BJ (cell line): ENCODE results near the gene LIN28A. TPM values are rescaled to one million over a fixed set of nuclear protein-coding genes. Genes with fewer than 3 reads are reported as not detected.

Experiments
- CTCF ChIA-PET: fragments of 350-600 bp; formaldehyde crosslinking; extraction: SDS; loops from one replicate; lab custom pipeline; 2021; ENCODE audit warnings: antibody characterized with exemption, inconsistent platforms; lab: Yijun Ruan, JAX
- POLR2A ChIA-PET: fragments of 300-600 bp; sonication (Branson Sonifier 250); formaldehyde crosslinking; extraction: SDS; loops from one replicate; lab custom pipeline; 2021; ENCODE audit warnings: antibody characterized with exemption; lab: Charles Lee
- DNase-seq: peaks from one replicate; pipeline ENCODE4 v3.0.0-alpha.2; 2011; ENCODE audit warnings: low read depth
- H3K27me3 ChIP-seq: 2 replicates; pipeline ENCODE4 v1.6.0; 2011; ENCODE audit warnings: low read length; ENCODE audit not compliant: control insufficient read depth, insufficient read depth
- H3K36me3 ChIP-seq: 2 replicates; pipeline ENCODE4 v1.5.1; 2011; ENCODE audit warnings: low read length; ENCODE audit not compliant: control insufficient read depth, insufficient read depth
- H3K4me3 ChIP-seq: 2 replicates; pipeline ENCODE4 v1.5.1; 2011; ENCODE audit warnings: low read depth, mild to moderate bottlenecking, control low read depth, low read length
- CTCF ChIP-seq: IDR thresholded peaks from 2 replicates; pipeline ENCODE4 v1.5.1; 2011; ENCODE audit warnings: low read depth, mild to moderate bottlenecking, control low read depth, inconsistent platforms, low read length, moderate library complexity; ENCODE audit not compliant: insufficient read depth
- polyA plus RNA-seq: library from polyadenylated mRNA; depleted of rRNA; stranded (reverse); fragments of >200 nt; gene quantifications from 2 replicates; pipeline ENCODE4 v1.2.3, GENCODE V29; 2011

Gene LIN28A
- polyA plus RNA-seq, 1 experiment, result not detected

- no peak for DNase-seq
- Histone ChIP-seq H3K36me3 (peaks cover 11% of the 10 kb centered on the region; the same call in 1 of the 2 replicates), H3K4me3 (no peak overlapping the region), H3K27me3 (no peaks in the 10 kb centered on the region)
- POLR2A ChIA-PET, result no interaction called here
- TF ChIP-seq CTCF, result no peak
- CTCF ChIA-PET, result interaction anchor here (1.1 kb wide), 1 partner anchor 60 kb away, joined by 3 read pairs; no protein-coding TSS in a partner anchor
Measured at GRCh38 chr1:26450908-26451307, 40.3 kb downstream of the LIN28A start.

DNA sequence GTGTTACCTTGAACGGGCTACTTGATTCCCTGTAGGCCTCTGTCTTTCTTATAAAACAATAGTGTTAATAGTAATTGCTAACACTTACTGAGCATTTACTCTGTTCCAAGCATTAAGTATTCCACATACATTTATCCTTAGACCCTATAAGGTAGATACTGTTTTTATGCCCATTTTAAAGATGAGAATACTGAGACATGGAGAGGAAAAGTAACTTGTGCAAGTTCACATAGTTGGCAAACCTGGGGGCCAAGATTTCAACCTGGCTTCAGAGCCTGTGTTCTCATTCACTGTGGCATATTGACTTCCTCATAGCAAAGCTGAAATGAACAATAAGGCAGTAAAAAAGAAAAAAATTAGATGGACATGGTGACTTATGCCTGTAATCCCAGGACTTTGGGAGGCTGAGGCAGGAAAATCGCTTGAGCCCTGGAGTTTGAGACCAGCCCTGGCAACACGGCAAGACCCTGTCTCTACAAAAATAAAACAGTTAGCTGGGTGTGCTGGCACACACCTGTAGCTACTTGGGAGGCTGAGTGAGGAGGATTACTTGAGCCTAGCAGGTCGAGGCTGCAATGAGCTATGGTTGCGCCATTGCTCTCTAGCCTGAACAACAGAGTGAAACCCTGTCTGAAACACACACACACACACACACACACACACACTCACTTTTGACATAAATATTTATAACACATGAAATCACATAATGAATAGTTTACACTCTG, 42.0 kb downstream of the LIN28A start:
- H3K27me3 ChIP-seq, result no peaks in the 10 kb centered on the region

GRCh38 chr1:26459148-26459547, 48.5 kb downstream of the LIN28A start:
- ChIA-PET POLR2A (no interaction called here), CTCF (interaction anchor here (1.8 kb wide), 1 partner anchor 11 kb away, joined by 8 read pairs; no protein-coding TSS in a partner anchor)
- no peak for TF ChIP-seq CTCF
- no peak overlapping the region for H3K4me3 ChIP-seq
- peaks cover 8% of the 10 kb centered on the region; the same call in 1 of the 2 replicates for H3K36me3 ChIP-seq
- DNase-seq, result no peak
- H3K27me3 ChIP-seq, result no peaks in the 10 kb centered on the region

More for the DNA sequence above, 42.0 kb downstream of the LIN28A start:
- ChIA-PET CTCF (no interaction called here), POLR2A (interaction anchor here (0.7 kb wide), 1 partner anchor 28 kb away, joined by 3 read pairs; no protein-coding TSS in a partner anchor)
- Histone ChIP-seq H3K4me3 (no peak overlapping the region), H3K36me3 (peaks cover 7% of the 10 kb centered on the region; the same call in 1 of the 2 replicates)
- no peak for TF ChIP-seq CTCF
- no peak for DNase-seq

GRCh38 chr1:26459573-26460031, 49.0 kb downstream of the LIN28A start:
- Histone ChIP-seq H3K4me3 (no peak overlapping the region), H3K36me3 (peaks cover 8% of the 10 kb centered on the region; the same call in 1 of the 2 replicates), H3K27me3 (no peaks in the 10 kb centered on the region)
- no peak for DNase-seq
- CTCF ChIA-PET, result interaction anchor here (1.7 kb wide), 1 partner anchor 10 kb away, joined by 12 read pairs; no protein-coding TSS in a partner anchor
- TF ChIP-seq CTCF, result no peak
- POLR2A ChIA-PET, result no interaction called here

GRCh38 chr1:26468911-26469310, 58.3 kb downstream of the LIN28A start:
- ChIA-PET POLR2A (no interaction called here), CTCF (interaction anchor here (0.7 to 1.9 kb wide), 4 partner anchors 8 to 95 kb away, joined by 3 to 12 read pairs (median 6); no protein-coding TSS in a partner anchor)
- no peak for DNase-seq
- no peak overlapping the region for H3K4me3 ChIP-seq
- TF ChIP-seq CTCF, result no peak
- no peaks in the 10 kb centered on the region for H3K27me3 ChIP-seq
- H3K36me3 ChIP-seq, result peaks cover 23% of the 10 kb centered on the region
